ENCODE measurements around the gene PPP6R3.
"Not testable (repeated sequence)": the region's sequence is repeated elsewhere in the genome, so short reads cannot be mapped to it uniquely, and the experiment has no call there.

Gene PPP6R3

DNA sequence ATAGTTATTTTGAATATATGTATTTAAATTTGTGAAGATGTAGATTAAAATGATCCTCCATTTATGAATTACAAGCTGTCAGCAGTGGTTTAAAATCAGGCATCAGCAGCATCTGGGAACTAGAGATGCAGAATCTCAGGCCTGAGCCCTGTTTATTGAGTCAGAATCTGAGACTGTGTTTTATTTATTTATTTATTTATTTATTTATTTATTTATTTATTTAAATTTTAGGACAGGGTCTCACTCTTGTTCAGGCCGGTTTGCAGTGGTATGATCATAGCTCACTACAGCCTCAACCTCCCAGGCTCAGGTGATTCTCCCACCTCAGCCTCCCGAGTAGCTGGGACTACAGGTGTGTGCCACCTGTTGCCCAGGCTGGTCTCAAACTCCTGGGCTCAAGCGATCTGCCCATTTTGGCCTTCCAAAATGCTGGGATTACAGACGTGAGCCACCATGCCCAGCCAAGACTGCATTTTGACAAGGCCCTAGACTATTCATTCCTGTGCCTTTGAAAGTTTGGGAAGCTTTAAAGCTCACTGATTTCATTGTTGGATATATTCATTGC lies 70.7 kb downstream of the PPP6R3 start:
- DNase-seq: no peak

GRCh38 chr11:68532727-68533369 lies 72.3 kb downstream of the PPP6R3 start:
- no peak for DNase-seq

DNA sequence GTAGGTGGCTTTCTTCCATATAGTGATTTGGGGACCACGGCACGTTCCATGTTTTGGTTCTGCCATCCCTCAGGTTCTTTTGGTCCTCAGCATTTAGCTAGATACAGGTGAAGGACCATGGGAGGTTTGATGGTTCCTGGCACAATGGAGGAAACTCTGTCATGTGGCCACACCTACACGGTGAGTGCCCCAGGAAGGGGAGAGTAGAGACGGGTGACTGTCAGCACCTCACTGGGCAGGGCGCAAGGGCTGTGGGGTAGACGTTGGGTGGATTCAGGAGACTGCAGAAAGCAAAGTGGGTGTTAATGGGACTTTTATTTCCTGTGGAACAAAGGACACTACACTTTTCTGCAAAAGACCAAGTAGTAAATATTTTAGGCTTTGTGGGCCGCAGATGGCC lies 73.4 kb downstream of the PPP6R3 start:
- no peak for DNase-seq

- no peak for DNase-seq
Measured at GRCh38 chr11:68535098-68535497, 74.5 kb downstream of the PPP6R3 start.

- DNase-seq: no peak
Measured at GRCh38 chr11:68536706-68537105, 76.2 kb downstream of the PPP6R3 start.

GRCh38 chr11:68538025-68538424 lies 77.5 kb downstream of the PPP6R3 start:
- DNase-seq: no peak

GRCh38 chr11:68539395-68539794 lies 78.8 kb downstream of the PPP6R3 start:
- no peak for DNase-seq

- not testable (repeated sequence) for DNase-seq
Measured at GRCh38 chr11:68540504-68540903, 80.0 kb downstream of the PPP6R3 start.

- no peak for DNase-seq
Measured at GRCh38 chr11:68541116-68541515, 80.6 kb downstream of the PPP6R3 start.

DNA sequence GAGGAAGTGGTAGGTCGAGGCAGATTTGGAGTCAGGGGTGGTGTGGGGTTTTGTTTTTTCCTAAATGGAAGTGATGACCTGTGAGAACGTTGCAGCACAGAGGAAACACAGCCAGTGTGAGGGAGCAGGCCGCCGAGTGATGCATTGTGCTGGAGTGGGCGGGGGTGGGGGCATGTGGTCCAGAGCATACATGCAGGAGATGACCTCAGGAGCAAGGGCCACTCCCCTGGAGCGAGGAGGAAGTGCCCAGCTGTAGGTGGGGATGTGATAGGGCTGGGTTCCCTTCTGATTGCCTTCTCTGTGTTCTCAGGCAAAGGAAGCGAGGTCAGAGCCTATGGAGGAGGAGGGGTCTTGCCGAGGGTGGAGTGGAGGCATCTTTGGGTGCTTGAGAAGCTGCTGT lies 81.4 kb downstream of the PPP6R3 start:
- DNase-seq: no peak

- no peak for DNase-seq
Measured at GRCh38 chr11:68542617-68543016, 82.1 kb downstream of the PPP6R3 start.

DNA sequence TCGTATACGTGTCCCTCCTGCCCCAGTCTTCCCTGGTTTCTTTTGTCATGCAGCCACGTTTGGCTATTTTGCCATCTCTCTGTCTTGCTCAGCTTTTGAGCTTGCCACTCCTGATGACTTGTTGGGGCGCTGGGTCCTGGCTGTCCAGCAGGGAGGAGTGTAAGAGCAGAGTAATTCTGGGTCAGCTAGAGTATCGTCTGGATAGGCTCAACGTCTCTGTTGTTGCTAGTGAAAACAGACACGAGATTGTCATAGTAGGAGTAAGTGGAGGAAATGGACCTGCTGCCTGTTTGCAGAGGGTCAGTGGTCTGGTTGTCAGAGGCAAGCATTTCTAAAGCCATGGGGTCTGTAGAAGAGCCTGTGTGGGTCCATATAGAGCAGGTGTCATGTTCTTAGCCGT lies 83.0 kb downstream of the PPP6R3 start:
- no peak for DNase-seq

GRCh38 chr11:68545347-68545746 lies 84.8 kb downstream of the PPP6R3 start:
- no peak for DNase-seq

DNA sequence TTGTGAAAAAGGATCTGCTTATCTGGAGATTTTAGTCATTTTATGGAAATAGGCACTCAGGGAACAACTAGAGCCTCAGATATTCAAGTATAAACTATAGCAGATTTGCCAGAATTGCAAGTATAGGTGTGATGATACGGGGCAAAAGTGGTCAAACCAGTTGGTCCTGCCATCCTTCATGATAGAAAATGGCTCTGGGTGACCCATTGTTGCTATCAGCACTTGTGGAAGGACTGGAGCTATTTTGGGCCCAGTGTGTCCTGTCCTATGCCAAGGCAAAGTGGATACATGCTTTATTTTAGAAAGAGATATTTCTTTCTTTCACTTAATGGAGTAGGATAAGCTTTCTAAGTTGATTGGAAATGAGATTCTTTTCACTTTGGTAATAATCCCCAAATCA lies 85.2 kb downstream of the PPP6R3 start:
- no peak for DNase-seq

DNA sequence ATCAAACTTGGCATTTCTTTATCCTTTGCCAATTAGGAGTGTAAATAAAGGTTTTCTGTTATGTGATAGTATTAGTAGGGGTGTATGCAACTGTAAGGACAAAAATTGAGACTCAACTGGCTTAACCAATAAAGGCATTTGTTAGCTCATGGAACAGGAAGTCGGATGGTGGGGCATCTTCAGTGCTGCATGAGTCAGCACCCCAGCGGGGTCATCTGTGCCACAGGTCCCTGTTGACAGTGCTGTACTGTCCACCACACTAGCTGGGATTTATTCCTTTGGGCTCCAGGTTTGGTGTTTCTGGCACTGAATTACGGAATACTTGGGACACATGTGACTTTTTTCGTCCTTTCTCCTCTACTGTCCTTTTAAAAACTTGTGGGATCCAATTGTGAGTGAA lies 86.0 kb downstream of the PPP6R3 start:
- DNase-seq: no peak

GRCh38 chr11:68549789-68550484 lies 89.4 kb downstream of the PPP6R3 start:
- peak; percentile 90 for DNase-seq

GRCh38 chr11:68550485-68550817 lies 89.9 kb downstream of the PPP6R3 start:
- peak; percentile 90 for DNase-seq

GRCh38 chr11:68551223-68551622 lies 90.7 kb downstream of the PPP6R3 start:
- no peak for DNase-seq

DNA sequence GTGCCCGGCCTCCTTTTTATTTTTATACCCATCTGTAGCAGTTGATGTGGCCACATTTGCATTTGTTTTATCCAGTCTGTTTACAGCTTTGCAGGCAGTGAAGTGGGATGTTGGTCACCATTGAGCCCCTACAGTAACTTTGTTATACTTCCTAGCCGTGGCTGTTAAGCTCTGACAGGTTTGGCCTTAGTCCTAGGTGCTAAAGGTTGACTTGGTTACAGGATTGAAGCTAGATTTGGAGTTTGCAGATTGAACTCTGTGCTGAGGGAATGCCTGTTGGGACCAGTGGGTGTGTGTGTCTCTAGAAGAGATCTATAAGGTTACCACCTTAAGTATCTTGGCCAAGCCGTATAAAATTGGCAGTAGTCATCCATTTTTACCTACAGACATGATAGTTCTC lies 91.2 kb downstream of the PPP6R3 start:
- no peak for DNase-seq

DNA sequence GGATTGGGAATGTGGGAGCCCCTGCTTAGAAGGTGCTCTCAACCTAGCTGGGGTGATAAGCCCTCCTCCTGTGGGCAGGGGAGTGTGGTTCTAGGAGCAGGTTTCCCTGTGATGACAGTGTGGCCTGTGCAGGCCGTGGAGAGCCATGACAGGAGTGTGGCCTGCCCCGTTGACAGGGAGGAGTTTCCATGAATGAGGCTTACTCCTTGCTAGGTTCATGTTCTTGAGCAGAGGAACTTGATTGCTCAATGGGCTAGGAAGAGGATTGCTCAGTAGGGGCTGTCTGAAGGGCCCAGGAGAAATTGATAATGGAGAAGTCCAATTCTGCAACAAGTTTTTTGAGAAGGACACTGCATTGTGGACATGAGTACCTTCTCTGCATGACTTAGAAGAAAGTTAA lies 92.0 kb downstream of the PPP6R3 start:
- no peak for DNase-seq

DNA sequence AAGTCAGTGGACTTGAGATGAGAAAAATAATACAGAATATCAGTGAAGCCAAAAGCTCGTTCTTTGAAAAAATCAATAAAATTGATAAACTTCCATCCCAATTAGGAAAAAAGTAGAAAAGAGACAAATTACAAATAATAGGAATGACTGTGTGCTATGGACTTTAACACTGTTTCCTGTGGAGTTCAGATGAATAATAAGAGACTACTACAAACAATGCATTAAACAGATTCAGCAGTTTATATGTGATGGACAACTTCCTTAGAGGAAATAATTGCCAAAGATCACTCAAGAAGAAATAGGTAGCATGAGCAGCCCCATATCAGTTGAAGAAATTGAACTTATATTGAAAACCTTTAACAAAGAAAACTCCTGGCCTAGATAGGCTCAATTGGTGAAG lies 99.7 kb downstream of the PPP6R3 start:
- no peak for DNase-seq

DNA sequence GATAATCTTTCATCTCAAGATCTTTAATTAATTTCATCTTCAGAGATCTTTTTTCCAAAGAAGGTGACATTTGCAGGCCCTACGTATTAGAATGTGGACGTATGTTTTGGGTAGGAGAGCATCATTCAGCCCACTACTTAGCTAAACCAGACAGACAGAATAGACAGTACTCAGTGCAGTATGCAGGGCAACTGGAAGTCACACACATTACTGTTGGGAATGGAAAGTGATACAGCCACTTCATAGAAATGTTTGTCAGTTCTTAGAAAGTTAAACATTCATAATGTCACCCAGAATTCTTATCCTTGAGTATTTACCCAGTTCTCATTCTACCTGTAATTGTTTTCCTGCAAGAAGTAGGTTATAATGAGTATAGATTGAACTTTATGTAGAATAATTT lies 102.9 kb downstream of the PPP6R3 start:
- DNase-seq: no peak

DNA sequence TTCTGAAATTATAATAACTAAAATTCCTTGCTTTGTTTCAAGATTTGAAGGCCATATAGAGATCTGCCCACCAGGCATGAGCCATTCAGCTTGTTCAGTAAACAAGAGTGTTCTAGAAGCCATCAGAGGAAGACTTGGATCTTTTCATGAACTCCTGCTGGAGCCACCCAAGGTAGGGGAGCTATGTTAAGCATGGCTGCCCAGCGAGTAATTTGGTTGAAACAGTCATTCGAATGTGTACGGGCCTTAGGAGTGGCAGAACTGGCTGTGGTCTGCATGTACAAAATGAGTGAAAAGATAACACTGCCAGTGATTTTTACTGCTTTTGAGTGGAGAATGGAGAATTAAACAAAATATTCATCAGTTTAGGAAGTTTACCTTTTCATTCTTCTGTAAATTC lies 103.7 kb downstream of the PPP6R3 start:
- DNase-seq: no peak

DNA sequence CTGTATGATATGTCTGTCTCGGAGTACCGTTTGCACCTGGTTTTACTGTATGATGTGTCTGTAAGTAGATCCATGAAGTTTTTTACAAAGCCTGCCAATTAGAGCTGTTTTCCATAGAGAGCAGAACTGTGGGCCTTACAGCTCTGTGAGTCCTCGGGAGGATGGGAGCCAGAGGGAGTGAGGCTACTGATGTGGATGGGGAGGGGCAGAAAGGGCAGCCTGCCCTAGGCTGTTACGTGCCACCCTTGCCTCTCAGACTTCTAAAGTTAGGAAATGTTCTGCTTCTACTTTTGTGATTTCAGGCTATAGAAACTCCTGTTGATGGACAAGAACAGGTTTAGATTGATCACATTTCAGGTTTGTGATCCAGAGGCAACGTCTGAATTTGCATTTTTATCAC lies 105.2 kb downstream of the PPP6R3 start:
- no peak for DNase-seq

- no peak for DNase-seq
Measured at GRCh38 chr11:68567553-68567952, 107.0 kb downstream of the PPP6R3 start.

Data from KG1 (cell line).